ENCODE measurements around the gene C14orf39. TPM values are rescaled to one million over a fixed set of nuclear protein-coding genes. Genes with fewer than 3 reads are reported as not detected.
"Not testable (repeated sequence)": the region's sequence is repeated elsewhere in the genome, so short reads cannot be mapped to it uniquely, and the experiment has no call there.

C14orf39 gene
- total RNA-seq, 1 donor from 2014 or later = not detected

DNA sequence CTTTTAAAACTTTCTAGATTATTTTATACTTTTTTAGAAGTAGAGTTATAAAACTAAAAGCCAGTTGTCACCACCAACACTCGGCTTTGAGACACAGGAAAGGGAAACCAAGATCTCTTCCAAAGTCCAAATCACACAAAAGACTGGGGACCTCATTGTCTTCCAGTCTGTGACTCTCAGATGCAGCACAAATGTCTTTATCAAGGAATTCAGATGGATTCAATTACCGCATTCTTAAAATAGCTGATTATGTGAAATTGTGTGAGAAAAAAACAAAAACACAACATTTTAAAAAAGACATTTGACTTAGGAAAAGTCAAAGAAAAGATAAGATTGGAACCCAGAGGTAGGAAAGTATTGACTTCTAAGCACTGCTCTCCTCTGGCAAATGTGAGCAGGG, 19.6 kb upstream of the C14orf39 start:
- intact Hi-C loops (cut with DNase I) = no loop called here
- no peak for DNase-seq (ENCODE audit: low spot score)

DNA sequence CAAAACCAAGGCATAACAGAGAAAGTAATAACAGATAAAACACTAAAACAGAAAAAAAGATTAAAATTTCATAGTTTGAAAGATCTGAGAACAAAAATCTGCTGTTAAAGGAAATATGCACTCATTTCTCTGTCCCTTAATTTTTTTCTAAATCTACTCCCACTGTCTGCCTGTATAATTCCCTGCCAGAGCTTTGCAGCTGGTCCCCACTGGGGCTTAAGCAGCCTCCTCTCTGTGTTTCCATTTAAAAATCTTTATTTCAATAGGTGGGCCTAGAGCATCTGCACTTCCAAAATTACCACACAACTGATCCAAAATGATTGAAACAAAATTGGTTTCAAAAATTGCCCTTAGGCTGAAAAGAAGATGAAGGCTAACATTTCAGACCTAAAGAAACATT, 16.7 kb upstream of the C14orf39 start:
- intact Hi-C loops (cut with DNase I) = no loop called here
- DNase-seq (ENCODE audit: low spot score) = no peak

DNA sequence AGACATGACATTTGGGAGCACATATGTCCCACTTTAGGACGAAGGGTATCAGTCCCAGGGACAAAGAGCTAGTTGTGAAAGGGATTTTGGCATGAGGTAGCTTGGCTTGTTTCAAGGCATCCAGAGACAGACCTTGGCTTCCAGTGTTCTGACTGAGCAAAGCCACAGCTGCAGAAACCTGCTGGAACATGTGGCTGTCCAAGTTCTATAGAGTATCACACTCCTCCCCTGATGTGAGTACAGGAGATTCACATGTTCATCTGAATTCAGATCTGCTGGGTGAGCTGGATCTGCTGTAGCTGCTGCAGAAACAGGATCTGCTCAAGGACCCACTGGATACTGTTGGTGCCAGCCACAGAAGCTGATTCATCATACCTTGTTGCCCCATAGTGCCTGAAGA, 10.1 kb upstream of the C14orf39 start:
- intact Hi-C loops (cut with DNase I) = no loop called here

DNA sequence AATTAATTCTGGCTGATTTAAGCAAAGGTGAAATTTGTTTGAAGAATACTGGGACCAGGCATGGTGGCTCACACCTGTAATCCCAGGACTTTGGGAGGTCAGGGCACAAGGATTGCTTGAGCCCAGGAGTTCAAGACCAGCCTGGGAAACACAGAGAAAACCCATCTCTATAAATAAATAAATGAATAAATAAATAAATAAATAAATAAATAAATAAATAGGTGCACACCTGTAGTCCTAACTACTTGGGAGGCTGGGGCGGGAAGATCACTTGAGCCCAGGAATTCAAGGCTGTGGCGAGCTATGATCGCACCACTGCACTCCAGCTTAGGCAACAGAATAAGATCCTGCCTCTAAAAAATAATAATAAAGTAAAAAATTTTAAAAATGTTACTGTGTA, 4.4 kb upstream of the C14orf39 start:
- intact Hi-C loops (cut with DNase I) = no loop called here
- no peak for DNase-seq (ENCODE audit: low spot score)

More for the DNA sequence above, 10.1 kb upstream of the C14orf39 start:
- DNase-seq (ENCODE audit: low spot score) = no peak

DNA sequence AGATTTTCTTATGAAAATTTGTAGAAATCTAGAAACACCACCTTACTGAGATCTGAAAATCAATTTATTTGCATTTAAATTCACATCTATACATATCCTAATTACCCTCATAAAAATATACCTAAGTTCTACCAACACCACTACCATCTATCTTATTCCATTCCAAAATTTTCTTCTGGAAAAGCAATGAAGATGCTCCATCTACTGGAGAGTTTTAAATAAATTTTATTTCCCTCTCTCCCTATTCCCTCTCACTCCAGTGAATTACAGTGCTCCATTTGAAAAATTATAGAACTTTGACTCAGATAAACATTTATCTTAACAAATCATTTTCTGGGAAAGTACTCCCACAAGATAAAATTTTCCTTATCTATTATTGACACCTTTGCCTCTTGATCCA, 2.3 kb upstream of the C14orf39 start:
- intact Hi-C loops (cut with DNase I) = no loop called here
- DNase-seq (ENCODE audit: low spot score) = no peak

DNA sequence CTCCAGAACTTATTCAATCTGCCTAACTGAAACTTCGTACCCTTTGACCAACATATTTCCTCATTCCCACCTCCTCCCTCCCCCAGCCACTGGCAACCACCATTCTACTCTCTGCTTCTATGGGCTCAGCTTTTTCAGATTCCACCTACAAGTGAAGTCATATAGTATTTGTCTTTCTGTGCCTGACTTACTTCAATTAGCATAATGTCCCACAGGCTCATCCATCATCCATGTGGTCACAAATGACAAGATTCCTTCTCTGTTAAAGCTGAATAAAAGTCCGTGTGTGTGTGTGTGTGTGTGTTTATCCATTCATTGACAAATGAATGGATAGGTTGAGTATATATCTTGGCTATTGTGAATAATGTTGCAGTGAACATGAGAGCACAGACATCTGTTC, 1.3 kb upstream of the C14orf39 start:
- DNase-seq (ENCODE audit: low spot score) = no peak
- intact Hi-C loops (cut with DNase I) = no loop called here

DNA sequence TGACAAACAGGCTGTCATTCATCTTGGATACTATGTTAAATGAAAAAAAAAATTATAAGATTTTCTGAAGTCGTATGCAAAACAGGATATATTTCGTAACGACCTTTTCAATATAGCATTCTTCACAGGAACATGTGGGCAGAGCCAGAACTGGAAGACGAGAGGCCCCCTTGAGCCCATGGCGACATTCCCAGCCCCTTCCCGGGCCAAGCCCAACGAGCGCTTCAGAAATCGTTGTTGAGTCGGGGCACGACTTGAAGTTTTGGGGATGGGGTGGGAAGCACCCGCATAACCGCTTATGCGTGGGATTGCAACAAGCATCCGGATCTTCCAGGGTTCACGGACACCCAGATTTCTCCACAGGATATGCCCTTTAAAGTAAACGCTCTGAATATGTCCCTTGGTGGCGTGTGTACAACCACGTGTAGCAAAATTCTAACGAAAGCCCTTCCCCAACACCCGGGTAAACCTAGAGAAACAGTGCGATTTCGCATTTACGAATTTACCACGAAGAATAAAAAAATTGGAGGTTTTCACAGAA, 736 bp downstream of the C14orf39 start:
- no peak for DNase-seq (ENCODE audit: low spot score)
- intact Hi-C loops (cut with DNase I) = no loop called here

DNA sequence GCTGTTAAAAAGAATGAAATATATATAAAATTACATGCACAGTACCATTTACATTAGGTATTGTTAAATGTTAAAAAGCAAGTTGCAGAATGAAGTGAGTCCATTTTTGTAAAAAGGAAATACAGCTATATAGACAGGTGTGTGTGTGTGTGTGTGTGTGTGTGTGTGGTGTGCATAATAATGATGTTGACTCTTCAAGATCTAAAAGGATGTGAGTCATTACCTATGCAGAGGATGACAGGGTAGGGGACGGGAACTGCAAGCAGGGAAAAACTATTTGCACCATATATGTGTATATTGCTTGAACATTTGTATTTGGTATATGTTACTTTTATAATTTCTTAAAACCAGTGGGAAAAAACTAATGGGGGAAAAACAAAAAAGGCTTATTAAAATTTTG, 3.1 kb downstream of the C14orf39 start:
- intact Hi-C loops (cut with DNase I) = no loop called here

DNA sequence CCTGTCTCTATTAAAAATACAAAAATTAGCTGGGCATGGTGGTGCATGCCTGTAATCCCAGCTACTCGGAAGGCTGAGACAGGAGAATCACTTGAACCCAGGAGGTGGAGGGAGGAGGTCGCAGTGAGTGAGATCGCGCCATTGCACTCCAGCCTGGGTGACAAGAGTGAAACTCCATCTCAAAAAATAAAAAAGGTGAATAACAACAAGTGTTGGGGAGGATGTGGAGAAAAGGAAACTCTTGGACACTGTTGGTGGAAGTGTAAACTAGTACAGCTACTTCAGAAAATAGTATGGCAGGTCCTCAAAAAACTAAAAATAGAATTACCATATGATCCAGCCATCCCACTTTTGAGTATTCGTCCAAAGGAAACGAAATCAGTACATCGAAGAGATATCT, 5.6 kb downstream of the C14orf39 start:
- DNase-seq (ENCODE audit: low spot score); intact Hi-C loops (cut with DNase I): not testable (repeated sequence)

More for the DNA sequence above, 3.1 kb downstream of the C14orf39 start:
- no peak for DNase-seq (ENCODE audit: low spot score)

DNA sequence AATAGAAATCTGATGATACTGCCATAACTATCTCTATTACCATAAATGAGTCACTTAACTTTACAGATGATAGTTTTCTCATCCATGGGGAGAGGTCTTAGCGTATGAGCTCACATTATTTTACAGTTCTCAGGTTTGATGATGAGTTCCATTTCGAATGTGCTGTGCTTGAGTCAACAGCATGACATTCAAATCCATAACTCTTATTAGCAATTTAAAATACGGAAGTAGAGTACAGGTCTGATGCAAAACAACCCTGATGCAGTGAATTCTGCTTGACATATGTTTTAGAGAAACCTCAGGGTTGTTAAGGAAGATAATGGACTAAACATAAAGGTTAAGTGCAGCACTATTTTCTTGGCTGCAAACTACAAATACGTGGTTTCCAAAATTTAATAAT, 30.0 kb downstream of the C14orf39 start:
- intact Hi-C loops (cut with DNase I) = no loop called here
- no peak for DNase-seq (ENCODE audit: low spot score)

DNA sequence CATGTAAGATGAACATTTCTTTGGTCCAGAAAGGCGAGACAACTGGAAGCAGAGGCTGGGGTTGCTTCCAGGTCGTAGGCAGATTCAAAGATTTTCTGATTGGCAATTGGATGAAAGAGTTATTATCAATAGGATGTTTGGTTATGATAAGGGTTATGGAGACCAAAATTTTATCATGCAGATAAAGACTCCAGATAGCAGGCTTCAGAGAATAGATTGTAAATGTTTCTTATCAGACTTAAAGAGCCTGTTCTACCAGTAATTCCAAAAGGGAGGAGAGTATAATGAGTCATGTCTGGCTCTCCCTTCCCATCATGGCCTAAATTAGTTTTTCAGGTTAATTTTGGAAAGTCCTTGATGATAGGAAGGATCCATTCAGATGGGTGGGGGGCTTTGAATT, 55.6 kb downstream of the C14orf39 start:
- intact Hi-C loops (cut with DNase I) = no loop called here
- DNase-seq (ENCODE audit: low spot score) = no peak

DNA sequence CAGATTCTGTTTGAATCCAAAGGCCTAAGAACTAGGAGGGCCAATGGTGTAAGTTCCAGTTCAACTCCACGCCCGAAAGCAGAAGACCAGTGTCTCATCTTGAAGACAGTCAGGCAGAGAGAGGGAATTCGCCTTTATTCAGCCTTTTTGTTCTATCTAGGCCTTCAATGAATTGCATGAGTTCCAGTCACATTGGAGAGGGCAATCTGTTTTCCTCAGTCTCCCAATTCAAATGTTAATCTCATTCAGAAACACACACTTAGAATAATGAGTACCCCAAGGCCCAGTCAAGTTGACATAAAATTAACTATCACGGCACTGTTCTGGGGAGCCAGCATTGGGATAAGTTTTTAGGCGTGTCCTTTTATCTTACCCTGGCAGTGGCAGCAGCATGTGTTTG, 65.8 kb downstream of the C14orf39 start:
- intact Hi-C loops (cut with DNase I) = no loop called here
- DNase-seq (ENCODE audit: low spot score) = no peak

DNA sequence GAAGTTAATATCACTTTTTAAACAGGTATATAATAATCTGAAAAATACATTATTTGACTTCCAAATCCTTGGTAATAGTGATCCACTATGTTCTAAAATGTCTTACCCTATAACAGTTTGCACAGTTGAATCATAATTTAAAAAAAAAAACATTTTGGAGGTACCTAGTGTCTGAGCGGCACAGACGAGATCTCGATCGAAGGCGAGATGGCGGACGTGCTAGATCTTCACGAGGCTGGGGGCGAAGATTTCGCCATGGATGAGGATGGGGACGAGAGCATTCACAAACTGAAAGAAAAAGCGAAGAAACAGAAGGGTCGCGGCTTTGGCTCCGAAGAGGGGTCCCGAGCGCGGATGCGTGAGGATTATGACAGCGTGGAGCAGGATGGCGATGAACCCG, 88.3 kb downstream of the C14orf39 start:
- intact Hi-C loops (cut with DNase I); DNase-seq (ENCODE audit: low spot score): not testable (repeated sequence)

DNA sequence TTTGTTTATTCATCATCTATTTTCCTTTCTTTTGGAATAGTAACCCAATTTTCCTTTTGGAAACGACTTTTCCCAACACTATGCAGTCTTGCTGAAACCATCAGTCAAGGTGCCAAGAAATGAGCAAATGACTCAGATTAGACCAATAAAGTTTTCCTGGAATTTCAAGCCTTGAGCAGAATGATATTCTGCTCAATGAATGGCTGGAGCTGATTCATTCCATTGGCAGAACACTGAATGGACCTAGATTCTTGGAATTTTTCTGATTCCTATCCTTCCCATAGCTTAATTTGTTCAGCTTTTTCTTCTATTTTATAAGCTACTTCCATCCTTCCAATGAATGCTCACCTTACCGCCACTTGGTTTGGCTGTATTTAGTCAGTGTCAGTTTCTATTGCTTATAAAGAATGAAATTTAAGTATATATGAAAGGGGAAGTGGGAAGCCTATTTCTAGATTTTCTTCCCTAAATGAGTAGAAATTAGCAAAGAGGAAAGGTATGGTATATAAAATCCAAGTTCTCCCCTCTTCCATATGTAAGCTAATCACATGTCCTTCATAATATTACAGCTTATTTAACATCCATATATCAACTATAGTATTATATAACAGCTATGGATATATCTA, 89.0 kb downstream of the C14orf39 start:
- no peak for DNase-seq (ENCODE audit: low spot score)
- intact Hi-C loops (cut with DNase I) = no loop called here

Other genes starting within 250 kb of the C14orf39 start
- 88.5 TPM for gene PPM1A, start 236.8 kb downstream of the C14orf39 start, total RNA-seq
- not detected for gene SIX6, start 23.1 kb upstream of the C14orf39 start, total RNA-seq
- 0.89 TPM for gene SIX1, start 163.4 kb upstream of the C14orf39 start, total RNA-seq
- 1.9 TPM for gene SIX4, start 238.3 kb upstream of the C14orf39 start, total RNA-seq
- 29.9 TPM for gene MNAT1, start 248.7 kb upstream of the C14orf39 start, total RNA-seq